Measurements from ENCODE around the gene BCL2A1. TPM values are rescaled to one million over a fixed set of nuclear protein-coding genes. Genes with fewer than 3 reads are reported as not detected.
A peak's percentile ranks its signal among the peaks of the same experiment; 100 is the strongest.

Gene BCL2A1
- total RNA-seq, 2 experiments from 2014 or later, result 2.2 to 2.3 TPM

- H3K9me2 ChIP-seq (ENCODE audit: insufficient read depth, low read length), result no peaks in the 10 kb centered on the region
- TF ChIP-seq EZH2phosphoT487 (IDR thresholded peaks at IDR 0.05; ENCODE audit: borderline replicate concordance, low read depth, low read length) (no peak), CTCF (conservative IDR thresholded peaks at IDR 0.05; ENCODE audit: low read length) (no peak)
- no peaks in the 10 kb centered on the region for H4K20me1 ChIP-seq (ENCODE audit: insufficient read depth, low read length)
- H3K4me2 ChIP-seq (ENCODE audit: low read length), result peak overlapping the region; percentile 31; the same call in 1 of the 2 replicates
- no TSS peak for BruUV-seq (replicated peaks)
- H3K4me3 ChIP-seq (ENCODE audit: low read depth, low read length, poor library complexity, severe bottlenecking), result peak overlapping the region; percentile 9
- ChIA-PET POLR2A (interaction anchor here (0.6 to 4.3 kb wide), 3 partner anchors 9 to 47 kb away, joined by 3 to 21 read pairs (median 13); no protein-coding TSS in a partner anchor), CTCF (ENCODE audit: unreplicated experiment) (no interaction called here)
- peak overlapping the region; percentile 97 for H2AFZ ChIP-seq (ENCODE audit: low read length)
- no peaks in the 10 kb centered on the region for H3K36me3 ChIP-seq (ENCODE audit: insufficient read depth, low read length)
- H3K9me3 ChIP-seq (ENCODE audit: low read length), result no peaks in the 10 kb centered on the region
- intact Hi-C loops (cut with micrococcal nuclease; ENCODE audit: unreplicated experiment), result no loop called here
- H3K27ac ChIP-seq (ENCODE audit: low read depth, low read length, poor library complexity, severe bottlenecking), result no peak overlapping the region
- H3K4me1 ChIP-seq (ENCODE audit: insufficient read depth, low read length, poor library complexity, severe bottlenecking), result peaks cover 53% of the 10 kb centered on the region
- no peaks in the 10 kb centered on the region for H3K79me2 ChIP-seq (ENCODE audit: insufficient read depth, low read depth, low read length)
- DNase-seq (ENCODE audit: low spot score), result no peak
Measured at GRCh38 chr15:79969146-79969545, 1.9 kb downstream of the BCL2A1 start.

DNA sequence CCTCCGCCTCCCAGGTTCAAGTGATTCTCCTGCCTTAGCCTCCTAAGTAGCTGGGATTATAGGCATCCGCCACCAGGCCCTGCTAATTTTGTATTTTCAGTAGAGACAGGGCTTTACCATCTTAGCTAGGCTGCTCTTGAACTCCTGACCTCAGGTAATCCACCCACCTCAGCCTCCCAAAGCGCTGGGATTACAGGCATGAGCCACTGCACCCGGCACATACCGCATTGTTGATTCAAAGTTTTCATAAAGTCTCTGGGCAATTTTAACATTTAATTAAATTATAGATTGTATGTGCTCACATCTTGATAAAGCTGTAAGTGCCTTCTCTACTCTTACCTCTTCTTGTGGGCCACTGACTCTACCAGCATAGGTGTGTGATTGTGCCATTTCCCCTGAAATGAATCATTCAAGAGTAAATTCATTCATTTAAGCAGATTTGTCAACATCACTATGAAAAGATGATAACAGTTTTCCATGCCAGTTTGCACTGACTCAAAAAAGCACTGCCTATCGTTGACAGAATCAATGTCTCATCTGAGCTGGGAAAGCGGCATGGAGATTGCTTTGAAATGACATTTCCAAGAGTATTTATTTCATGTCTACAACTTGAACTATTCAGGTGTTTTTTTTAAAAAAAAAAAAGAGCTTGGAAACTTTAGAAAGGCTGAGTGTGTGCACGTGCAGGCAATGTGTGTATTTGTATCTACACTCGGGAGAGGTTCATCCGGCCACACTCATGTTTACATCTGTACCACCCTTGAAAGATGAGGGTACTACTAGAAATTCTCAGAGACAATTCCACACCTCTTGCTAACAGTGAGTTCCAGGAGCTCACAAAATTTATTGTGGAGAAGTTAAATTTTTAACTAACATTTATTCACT is 3.5 kb downstream of the BCL2A1 start:
- ChIA-PET CTCF (ENCODE audit: unreplicated experiment) (interaction anchor here (0.9 kb wide), 1 partner anchor 20 kb away, joined by 3 read pairs; no protein-coding TSS in a partner anchor), POLR2A (interaction anchor here (0.6 to 4.3 kb wide), 10 partner anchors 10 to 160 kb away, joined by 3 to 21 read pairs (median 4); no protein-coding TSS in a partner anchor)
- Histone ChIP-seq H3K9me2 (ENCODE audit: insufficient read depth, low read length) (no peaks in the 10 kb centered on the region), H3K27ac (ENCODE audit: low read depth, low read length, poor library complexity, severe bottlenecking) (no peak overlapping the region), H4K20me1 (ENCODE audit: insufficient read depth, low read length) (no peaks in the 10 kb centered on the region), H2AFZ (ENCODE audit: low read length) (peak overlapping the region; percentile 97), H3K9me3 (ENCODE audit: low read length) (no peaks in the 10 kb centered on the region), H3K36me3 (ENCODE audit: insufficient read depth, low read length) (no peaks in the 10 kb centered on the region), H3K4me1 (ENCODE audit: insufficient read depth, low read length, poor library complexity, severe bottlenecking) (peaks cover 44% of the 10 kb centered on the region), H3K4me3 (ENCODE audit: low read depth, low read length, poor library complexity, severe bottlenecking) (no peak overlapping the region), H3K79me2 (ENCODE audit: insufficient read depth, low read depth, low read length) (no peaks in the 10 kb centered on the region), H3K4me2 (ENCODE audit: low read length) (peak overlapping the region; percentile 45; the same call in 1 of the 2 replicates)
- no TSS peak for BruUV-seq (replicated peaks)
- DNase-seq (ENCODE audit: low spot score), result no peak
- intact Hi-C loops (cut with micrococcal nuclease; ENCODE audit: unreplicated experiment), result no loop called here
- TF ChIP-seq CTCF (conservative IDR thresholded peaks at IDR 0.05; ENCODE audit: low read length) (no peak), EZH2phosphoT487 (IDR thresholded peaks at IDR 0.05; ENCODE audit: borderline replicate concordance, low read depth, low read length) (no peak)
